AG08395 (cell line): ENCODE measurements around the gene ADRA2B.

Experiments used
- DNase-seq: peaks from one replicate; pipeline ENCODE4 v3.0.0; 2012; ENCODE audit warnings: mixed read lengths, low spot score

The ADRA2B gene

GRCh38 chr2:96136129-96136720 is 19.9 kb upstream of the ADRA2B start:
- DNase-seq: no peak

- DNase-seq: no peak
Measured at GRCh38 chr2:96135621-96136020, 19.2 kb upstream of the ADRA2B start.

GRCh38 chr2:96135171-96135570 is 18.8 kb upstream of the ADRA2B start:
- no peak for DNase-seq

DNA sequence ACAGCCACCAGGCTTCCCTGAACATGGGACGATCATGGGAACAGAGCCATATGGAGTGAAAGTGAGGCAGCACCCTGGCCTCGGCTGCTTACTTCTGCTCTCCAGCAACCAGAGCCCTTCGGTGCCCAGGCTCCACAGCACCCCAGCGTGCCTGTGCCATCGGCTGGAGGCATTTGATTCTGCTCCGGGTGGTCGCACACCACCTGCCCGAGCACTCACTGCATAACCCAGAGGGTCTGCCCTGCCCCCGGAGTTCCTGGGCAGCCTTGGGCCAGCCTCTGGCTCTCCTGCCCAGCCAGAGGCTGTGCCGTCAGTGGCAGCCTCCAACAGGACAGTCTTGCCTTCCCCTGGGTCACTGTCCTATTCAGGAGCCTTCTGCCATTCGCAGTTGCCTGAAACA is 18.1 kb upstream of the ADRA2B start:
- DNase-seq: no peak

GRCh38 chr2:96131813-96132745 is 15.7 kb upstream of the ADRA2B start:
- DNase-seq: no peak

GRCh38 chr2:96131152-96131812 is 14.9 kb upstream of the ADRA2B start:
- DNase-seq: no peak

GRCh38 chr2:96130483-96130882 is 14.1 kb upstream of the ADRA2B start:
- no peak for DNase-seq

DNA sequence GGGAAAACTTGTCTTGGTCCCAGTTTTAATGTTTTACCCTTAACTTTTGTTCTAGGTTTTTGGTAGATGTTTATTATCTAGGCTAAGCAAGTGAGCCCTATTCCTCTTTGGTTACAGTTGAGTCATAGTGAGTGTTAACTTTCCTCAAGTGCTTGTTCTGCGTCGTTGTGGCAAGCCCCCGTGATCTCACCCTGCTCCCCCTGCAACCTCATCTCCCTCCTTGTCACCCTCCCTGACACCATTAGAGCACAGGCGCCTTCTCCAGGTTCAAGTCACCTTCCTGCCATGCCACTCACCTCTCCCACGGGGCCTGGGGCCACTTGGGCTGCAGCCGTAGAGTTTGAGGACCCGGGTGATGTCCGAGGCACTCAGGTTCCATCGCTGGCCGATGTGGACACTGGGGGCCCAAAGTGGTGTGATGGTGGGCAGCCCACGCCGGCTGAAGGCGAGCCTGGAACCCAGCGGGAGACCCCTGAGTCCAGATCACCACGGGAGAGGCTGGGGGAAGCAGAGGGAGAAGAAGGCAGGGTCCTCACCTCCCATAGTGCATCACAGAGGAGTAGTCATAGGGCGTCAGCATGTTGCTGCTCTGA is 13.3 kb upstream of the ADRA2B start:
- no peak for DNase-seq

DNA sequence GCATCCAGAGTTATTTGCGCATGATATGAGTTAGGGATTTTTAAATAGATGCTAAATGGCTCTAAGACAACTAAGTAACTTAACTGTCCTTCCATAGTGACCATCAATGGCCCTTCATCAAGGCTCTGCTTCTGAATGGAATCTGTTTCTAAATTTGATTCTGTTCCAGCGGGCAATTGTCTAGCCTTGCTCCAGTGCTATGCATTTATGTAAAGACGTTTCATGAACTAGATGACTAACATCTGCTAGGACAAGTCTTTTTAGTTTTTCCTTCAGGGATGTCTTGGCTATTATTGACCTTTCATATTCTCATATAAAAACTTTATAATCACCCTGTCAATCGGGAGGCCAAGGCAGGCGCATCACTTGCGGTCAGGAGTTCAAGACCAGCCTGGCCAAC is 12.1 kb upstream of the ADRA2B start:
- DNase-seq: no peak

DNA sequence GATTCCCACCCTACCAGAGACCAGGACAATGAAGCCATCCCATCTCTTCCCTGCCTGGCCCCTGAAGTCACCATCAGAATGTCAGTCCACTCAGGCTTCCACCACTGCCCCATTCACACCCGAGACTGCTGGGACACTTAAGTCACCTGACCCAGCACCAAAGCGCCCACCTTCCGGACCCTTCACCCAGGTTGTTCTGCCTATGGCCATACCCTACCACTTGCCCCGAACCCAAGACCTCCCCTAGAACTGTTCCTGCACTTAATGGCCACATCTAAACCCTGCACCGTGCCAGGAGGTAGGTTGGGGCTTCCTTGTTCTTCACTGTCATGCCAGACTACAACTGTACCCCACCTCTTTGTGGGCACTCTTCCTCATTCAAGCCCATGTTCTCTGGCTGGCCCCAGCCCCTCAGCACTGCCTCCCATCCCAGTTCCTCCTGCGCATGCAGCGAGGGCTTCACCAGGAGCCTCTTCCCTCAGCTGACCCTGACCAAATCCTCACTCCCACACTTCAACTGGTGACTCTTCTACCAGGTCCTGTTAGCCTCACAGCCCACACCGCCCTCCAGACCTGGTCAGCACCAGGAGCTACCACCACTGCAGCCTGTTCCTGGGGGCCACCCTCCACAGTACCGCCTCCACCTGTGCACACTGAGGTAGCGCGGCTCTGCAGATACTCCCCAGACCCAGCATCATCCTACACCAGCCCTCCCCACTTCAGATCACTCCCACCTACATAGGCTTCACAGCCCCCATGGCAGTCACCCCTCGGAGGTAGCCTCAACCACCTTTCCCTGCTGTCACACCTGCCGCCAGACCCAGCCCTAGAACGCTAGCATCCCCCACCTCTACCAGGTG is 8.3 kb upstream of the ADRA2B start:
- no peak for DNase-seq

DNA sequence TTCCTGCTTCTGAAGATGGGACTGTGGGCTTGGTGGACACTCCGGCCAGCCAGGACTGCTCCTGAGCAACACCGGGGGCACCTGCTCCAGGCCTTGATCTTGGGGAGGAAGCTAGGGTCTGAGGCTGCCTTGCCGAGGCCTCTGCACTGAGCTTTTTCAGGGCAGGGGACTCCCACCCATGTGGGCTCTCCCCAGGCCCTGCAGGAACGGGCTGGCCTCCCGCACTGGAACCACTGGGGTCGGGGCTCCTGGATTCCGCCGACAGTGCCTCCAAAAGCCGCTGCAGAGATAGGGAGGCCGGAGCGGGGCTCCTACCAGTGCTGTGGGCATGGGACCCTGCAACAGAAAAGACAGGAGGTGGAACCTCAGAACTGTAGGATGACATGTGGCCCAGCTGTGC is 7.6 kb upstream of the ADRA2B start:
- no peak for DNase-seq

DNA sequence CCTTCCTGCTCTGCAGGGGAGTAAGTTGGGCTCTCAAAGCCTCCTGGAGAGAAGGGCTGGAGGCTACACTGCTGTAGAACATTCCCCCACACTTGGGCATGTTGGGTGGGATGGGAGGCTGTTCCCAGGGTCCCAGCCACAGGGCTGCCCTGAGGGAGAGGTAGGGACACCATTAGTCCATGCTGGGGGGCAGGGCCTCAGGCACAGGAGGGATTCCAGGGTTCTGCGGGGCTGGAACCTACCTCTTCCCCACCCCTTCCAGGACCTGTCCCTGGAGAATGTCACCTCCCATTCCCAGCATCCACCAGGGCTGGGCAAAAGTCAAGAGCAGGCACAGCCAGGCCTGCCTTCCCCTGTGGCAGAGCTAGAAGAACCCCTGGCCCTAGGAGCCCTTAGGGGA is 6.9 kb upstream of the ADRA2B start:
- no peak for DNase-seq

DNA sequence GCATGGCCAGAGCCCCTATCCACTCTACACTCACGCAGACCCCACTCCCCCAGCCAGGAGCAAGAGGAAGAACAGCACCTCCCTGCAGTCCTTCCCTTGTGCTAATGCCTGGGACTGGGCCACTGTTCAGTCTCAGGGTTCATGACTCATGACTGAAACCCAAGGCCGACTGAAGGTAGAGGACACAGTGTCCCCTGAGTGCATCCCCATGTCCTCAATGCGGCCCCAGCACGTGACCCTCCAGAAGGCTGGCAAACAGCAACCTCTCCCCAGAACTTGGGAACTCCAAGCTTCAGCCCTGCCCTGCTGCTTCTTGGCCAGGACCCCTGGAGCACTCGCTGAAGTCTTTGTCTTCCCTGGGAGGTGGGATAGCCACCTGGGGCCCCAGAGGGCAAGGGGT is 6.0 kb upstream of the ADRA2B start:
- DNase-seq: no peak

- no peak for DNase-seq
Measured at GRCh38 chr2:96121414-96121813, 5.0 kb upstream of the ADRA2B start.

GRCh38 chr2:96120991-96121390 is 4.6 kb upstream of the ADRA2B start:
- DNase-seq: no peak

GRCh38 chr2:96120091-96120720 is 3.8 kb upstream of the ADRA2B start:
- DNase-seq: no peak

- no peak for DNase-seq
Measured at GRCh38 chr2:96119389-96119751, 3.0 kb upstream of the ADRA2B start.

- no peak for DNase-seq
Measured at GRCh38 chr2:96118698-96119388, 2.5 kb upstream of the ADRA2B start.

DNA sequence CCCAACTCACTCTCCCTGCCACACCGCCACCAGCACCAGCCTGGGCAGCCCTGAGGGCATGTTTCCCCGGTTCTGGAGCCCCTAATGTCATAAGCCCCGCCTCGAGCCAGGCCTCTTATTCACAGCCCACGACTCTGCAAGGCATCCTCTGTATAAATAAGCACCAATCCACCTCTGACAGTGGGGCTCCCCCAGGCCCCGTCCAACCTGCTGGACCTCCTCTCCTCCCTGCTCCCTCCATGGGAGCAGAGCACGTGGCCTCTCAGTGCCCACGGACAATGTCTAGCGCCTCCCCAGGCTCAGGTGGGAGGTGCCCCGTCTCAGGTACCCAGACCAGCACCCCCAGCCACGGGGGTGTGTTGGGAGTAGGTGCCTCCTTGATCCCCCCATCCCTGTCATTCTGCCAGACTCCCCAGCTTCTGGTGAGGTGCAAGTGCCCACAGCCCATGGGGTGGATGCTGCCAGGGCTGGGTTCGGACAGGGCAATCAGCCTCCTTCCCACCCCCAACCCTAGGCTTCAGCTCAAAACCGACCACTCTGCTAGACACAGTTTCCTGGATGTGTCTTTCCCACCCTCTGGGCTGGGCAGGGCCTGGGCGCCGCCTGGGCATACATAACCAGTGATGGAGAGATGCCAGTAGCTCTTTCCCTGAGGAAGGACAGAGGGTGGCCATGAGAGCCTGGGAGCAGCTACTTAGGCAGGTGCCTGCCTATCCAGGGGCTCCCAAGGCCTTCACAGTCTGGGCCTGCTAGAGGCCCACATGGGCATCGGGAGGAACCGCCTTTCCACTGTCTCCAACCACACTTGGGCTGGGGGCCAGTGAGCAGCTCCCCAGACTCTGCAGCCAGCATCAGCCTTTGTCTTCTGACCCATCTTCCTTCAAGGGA is 1.6 kb upstream of the ADRA2B start:
- DNase-seq: no peak
